ENCODE measurements around the gene MYL11.
A peak's percentile ranks its signal among the peaks of the same experiment; 100 is the strongest.

The MYL11 gene

DNA sequence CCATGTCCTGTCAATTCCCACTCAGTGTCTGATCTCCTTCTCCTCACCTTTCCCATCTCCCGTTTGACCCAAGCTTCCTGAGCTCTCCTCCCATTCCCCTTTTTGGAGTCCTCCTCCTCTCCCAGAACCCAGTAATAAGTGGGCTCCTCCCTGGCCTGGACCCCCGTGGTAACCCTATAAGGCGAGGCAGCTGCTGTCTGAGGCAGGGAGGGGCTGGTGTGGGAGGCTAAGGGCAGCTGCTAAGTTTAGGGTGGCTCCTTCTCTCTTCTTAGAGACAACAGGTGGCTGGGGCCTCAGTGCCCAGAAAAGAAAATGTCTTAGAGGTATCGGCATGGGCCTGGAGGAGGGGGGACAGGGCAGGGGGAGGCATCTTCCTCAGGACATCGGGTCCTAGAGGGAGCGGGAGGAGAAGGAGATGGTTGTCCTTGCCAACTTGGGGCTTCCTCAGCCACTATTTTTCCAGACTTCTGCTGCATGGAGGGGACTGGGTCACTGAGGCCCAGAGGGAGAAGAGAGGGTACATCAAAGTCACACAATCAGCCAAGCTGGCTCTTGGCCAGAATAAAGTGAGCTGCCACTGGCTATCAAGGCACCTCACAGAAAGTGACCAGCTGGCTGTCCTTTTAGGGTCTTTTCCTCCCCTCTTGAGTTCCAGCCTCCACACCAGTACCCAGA is 2.4 kb upstream of the MYL11 start:
- Histone ChIP-seq H3K9me3 (ENCODE audit: control insufficient read depth, insufficient read depth, low read depth, low read length) (no peaks in the 10 kb centered on the region), H3K36me3 (ENCODE audit: control insufficient read depth in 2 of 2, insufficient read depth in 1 of 2, low read length in 2 of 2) (peaks cover 0 to 7% of the 10 kb centered on the region in 2 experiments; a peak in 1 of 3 replicates), H3K4me3 (ENCODE audit: low read depth, low read length) (no peak overlapping the region), H3K27ac (ENCODE audit: extremely low read depth, low read depth, low read length) (peak overlapping the region; percentile 13; the same call in 1 of the 2 replicates), H3K4me1 (ENCODE audit: control insufficient read depth, insufficient read depth, low read length) (peaks cover 7% of the 10 kb centered on the region)
- ChIA-PET POLR2A (interaction anchor here (1.1 to 4.2 kb wide), 6 partner anchors 8 to 37 kb away, joined by 3 to 60 read pairs (median 10); partner anchors contain the start of genes CD2BP2 and SEPTIN1), CTCF (interaction anchor here (0.6 to 2.1 kb wide), 6 partner anchors 12 to 678 kb away, joined by 3 to 18 read pairs (median 6); partner anchors contain the start of genes ALDOA, DCTPP1 and ZNF48)
- TF ChIP-seq PBX3 (CRISPR knock-in tag; IDR thresholded peaks at IDR 0.05), result no peak
- TF ChIP-seq RBAK (tag by site-specific recombination; IDR thresholded peaks at IDR 0.05), result no peak
- TF ChIP-seq BCL11B (tag by site-specific recombination; IDR thresholded peaks at IDR 0.05; ENCODE audit: low read depth), result no peak
- no peak for TF ChIP-seq YY2 (tag by site-specific recombination; IDR thresholded peaks at IDR 0.05)
- no peak for TF ChIP-seq ZNF426 (tag by site-specific recombination; IDR thresholded peaks at IDR 0.05)
- no peak for TF ChIP-seq GLI2 (tag by site-specific recombination; IDR thresholded peaks at IDR 0.05; ENCODE audit: borderline replicate concordance, low read depth)
- TF ChIP-seq, protein P1, sequence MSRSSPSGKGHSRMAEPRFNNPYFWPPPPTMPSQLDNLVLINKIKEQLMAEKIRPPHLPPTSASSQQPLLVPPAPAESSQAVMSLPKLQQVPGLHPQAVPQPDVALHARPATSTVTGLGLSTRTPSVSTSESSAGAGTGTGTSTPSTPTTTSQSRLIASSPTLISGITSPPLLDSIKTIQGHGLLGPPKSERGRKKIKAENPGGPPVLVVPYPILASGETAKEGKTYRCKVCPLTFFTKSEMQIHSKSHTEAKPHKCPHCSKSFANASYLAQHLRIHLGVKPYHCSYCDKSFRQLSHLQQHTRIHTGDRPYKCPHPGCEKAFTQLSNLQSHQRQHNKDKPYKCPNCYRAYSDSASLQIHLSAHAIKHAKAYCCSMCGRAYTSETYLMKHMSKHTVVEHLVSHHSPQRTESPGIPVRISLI (tag by site-specific recombination; IDR thresholded peaks at IDR 0.05), result no peak
- TF ChIP-seq KLF9 (tag by site-specific recombination; IDR thresholded peaks at IDR 0.05; ENCODE audit: low read depth), result 0 out of 2 replicates have a peak, but pooled peaks have one; percentile 12
- peak; percentile 47; the same call in 1 of the 2 replicates for TF ChIP-seq ZNF600 (tag by site-specific recombination; IDR thresholded peaks at IDR 0.05)
- no peak for TF ChIP-seq ZNF76 (tag by site-specific recombination; IDR thresholded peaks at IDR 0.05; ENCODE audit: borderline replicate concordance, low read depth)
- TF ChIP-seq ZNF148 (tag by site-specific recombination; IDR thresholded peaks at IDR 0.05; ENCODE audit: borderline replicate concordance), result no peak
- TF ChIP-seq ZBTB26 (tag by site-specific recombination; optimal IDR thresholded peaks at IDR 0.05), result no peak
- TF ChIP-seq, protein P2, sequence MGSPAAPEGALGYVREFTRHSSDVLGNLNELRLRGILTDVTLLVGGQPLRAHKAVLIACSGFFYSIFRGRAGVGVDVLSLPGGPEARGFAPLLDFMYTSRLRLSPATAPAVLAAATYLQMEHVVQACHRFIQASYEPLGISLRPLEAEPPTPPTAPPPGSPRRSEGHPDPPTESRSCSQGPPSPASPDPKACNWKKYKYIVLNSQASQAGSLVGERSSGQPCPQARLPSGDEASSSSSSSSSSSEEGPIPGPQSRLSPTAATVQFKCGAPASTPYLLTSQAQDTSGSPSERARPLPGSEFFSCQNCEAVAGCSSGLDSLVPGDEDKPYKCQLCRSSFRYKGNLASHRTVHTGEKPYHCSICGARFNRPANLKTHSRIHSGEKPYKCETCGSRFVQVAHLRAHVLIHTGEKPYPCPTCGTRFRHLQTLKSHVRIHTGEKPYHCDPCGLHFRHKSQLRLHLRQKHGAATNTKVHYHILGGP (tag by site-specific recombination; IDR thresholded peaks at IDR 0.05), result no peak
- no peak for TF ChIP-seq ZNF214 (tag by site-specific recombination; IDR thresholded peaks at IDR 0.05; ENCODE audit: borderline replicate concordance)
- no peak for TF ChIP-seq ZNF10 (tag by site-specific recombination; IDR thresholded peaks at IDR 0.05)
- peak; percentile 91 for TF ChIP-seq SCRT2 (tag by site-specific recombination; IDR thresholded peaks at IDR 0.05)
- TF ChIP-seq, protein P3, sequence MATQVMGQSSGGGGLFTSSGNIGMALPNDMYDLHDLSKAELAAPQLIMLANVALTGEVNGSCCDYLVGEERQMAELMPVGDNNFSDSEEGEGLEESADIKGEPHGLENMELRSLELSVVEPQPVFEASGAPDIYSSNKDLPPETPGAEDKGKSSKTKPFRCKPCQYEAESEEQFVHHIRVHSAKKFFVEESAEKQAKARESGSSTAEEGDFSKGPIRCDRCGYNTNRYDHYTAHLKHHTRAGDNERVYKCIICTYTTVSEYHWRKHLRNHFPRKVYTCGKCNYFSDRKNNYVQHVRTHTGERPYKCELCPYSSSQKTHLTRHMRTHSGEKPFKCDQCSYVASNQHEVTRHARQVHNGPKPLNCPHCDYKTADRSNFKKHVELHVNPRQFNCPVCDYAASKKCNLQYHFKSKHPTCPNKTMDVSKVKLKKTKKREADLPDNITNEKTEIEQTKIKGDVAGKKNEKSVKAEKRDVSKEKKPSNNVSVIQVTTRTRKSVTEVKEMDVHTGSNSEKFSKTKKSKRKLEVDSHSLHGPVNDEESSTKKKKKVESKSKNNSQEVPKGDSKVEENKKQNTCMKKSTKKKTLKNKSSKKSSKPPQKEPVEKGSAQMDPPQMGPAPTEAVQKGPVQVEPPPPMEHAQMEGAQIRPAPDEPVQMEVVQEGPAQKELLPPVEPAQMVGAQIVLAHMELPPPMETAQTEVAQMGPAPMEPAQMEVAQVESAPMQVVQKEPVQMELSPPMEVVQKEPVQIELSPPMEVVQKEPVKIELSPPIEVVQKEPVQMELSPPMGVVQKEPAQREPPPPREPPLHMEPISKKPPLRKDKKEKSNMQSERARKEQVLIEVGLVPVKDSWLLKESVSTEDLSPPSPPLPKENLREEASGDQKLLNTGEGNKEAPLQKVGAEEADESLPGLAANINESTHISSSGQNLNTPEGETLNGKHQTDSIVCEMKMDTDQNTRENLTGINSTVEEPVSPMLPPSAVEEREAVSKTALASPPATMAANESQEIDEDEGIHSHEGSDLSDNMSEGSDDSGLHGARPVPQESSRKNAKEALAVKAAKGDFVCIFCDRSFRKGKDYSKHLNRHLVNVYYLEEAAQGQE (tag by site-specific recombination; IDR thresholded peaks at IDR 0.05), result no peak

All from HEK293 (cell line).